ENCODE results near the gene DKK1.

DKK1 gene, protein sequence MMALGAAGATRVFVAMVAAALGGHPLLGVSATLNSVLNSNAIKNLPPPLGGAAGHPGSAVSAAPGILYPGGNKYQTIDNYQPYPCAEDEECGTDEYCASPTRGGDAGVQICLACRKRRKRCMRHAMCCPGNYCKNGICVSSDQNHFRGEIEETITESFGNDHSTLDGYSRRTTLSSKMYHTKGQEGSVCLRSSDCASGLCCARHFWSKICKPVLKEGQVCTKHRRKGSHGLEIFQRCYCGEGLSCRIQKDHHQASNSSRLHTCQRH

DNA sequence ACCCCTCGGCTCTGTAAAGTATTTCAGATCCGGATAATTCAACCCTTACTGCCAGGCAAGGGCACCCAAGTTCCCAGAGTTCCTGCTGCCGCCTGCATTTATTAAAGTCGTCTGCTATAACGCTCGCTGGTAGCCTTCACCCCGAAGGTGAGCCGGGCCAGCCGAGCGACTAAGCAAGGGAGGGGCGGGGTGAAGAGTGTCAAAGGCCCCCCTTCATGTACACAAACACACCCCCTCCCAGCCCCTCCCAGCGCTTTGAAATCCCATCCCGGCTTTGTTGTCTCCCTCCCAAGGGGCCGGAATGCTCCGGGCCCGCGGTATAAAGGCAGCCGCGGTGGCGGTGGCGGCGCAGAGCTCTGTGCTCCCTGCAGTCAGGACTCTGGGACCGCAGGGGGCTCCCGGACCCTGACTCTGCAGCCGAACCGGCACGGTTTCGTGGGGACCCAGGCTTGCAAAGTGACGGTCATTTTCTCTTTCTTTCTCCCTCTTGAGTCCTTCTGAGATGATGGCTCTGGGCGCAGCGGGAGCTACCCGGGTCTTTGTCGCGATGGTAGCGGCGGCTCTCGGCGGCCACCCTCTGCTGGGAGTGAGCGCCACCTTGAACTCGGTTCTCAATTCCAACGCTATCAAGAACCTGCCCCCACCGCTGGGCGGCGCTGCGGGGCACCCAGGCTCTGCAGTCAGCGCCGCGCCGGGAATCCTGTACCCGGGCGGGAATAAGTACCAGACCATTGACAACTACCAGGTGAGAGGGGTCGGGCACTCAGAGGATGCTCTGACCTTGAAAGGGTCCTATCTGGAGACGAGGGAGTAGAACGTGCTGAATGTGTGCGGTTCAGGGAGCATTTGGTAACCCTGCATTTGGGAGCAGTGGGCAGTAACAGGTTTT, at the start of gene DKK1:
Gene DKK1 (plus strand): TSS at position 349 of the 889 bp plus-strand sequence. CDS start 154 bp downstream, at position 503.
- ATAC-seq (peak; percentile 57), DNase-seq (peak; percentile 49)

DNA sequence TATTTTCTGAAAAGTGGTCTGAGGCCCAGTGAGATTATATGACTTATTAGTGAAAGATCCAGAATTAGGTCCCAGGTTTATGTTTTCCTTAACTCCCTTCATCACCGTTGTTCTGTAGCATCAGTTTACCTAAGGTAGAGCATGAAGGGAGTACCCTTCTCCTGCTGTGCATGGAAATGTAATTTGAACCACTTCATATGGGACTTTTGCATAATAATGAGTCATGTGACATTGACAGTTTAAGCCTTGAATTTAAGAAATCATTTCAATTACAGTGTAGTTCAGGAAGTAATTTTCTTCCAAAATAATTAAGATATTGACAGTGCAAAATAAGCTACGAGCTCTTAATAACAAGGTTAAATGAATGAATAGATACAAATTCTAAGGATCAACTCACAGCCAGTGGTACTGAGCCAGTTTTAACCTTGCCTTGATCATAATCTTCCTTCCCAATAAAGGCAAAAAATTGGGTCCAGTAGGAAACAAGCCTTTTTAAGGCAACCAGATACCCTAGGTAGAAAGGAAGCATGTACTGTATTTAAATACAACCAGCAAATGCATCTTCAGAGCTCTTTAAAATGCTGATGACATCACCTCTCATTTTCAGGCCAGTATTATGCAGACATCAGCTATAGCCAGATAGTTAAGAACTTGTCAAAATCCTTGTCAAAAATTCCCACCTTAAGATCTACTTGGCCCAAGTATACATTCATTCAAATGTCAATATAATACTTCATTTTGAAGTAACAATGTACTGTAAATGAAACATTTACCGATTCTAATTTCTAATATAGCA, 48.8 kb upstream of the DKK1 start:
- no peak for ATAC-seq
- no peak for DNase-seq

DNA sequence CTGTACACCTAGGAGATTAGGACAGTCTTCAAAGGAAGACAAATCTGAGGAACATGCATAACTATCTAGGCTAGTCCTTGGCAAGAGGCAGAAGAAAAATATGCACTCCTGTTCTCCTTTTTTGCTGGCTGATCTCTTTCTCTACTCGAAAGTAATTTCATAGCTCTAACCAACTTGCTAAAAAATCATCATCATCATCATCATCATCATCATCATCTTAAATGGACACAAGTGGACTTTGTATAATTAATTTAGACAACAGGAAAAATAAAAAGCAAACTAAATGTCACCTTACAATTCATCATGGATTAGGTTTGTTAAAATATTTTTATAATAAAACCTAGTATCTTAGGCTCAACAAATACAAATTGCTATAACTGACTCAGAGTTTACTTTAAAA, 47.2 kb upstream of the DKK1 start:
- ATAC-seq (no peak), DNase-seq (no peak)

DNA sequence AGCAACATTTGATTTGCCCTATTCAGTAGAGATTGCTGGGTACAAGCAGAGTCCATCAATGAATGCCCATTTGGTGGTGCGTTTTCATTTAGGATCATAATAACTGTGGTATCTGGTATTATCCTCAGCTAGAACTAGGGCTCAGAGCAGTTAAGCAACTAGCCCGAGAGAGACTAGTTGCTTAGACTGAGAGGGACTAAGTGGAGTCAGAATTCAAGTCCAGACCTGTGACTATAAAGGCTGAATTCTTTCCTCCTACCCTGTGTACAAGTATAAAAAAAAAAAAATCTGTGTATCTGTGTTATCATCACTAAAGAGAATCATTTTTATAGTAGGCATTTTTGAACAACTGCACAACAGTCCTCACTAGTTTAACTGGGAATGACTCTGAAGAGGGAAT, 45.3 kb upstream of the DKK1 start:
- no peak for DNase-seq

DNA sequence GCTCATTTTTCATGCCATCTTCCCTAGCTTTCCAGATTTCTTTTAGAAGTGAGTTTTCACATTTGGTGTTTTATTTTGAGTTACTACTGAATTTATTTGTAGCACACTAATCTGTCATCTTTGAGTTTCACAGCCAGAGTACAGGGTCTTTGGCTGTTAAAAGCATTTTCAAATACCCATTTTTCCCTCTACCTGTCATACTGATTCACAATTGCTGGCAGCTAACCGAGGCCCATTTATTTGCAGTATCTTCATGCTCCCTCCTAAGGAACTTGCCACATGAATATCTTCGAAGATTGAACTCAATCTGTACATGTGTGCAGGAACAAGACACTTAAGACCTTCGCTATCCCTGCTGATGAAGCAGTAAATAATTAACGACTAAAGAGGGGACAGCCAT, 44.8 kb upstream of the DKK1 start:
- no peak for ATAC-seq

More for the DNA sequence above, 45.3 kb upstream of the DKK1 start:
- ATAC-seq = no peak

DNA sequence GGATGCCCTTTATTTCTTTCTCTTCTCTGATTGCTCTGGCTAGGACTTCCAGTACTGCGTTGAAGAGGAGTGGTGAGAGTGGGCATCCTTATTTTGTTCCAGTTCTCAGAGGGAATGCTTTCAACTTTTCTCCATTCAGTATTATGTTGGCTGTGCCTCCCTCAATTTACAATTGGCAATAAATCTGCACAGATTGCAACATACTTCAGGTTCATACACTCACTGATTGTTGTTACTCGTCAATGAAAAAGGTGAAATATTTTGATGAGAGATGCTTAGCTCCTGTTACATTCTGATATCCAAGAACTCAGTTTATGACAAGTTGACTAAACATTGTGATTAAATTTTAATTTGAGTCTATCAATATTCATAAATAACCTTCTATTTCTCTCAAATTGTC, 37.9 kb upstream of the DKK1 start:
- DNase-seq (no peak), ATAC-seq (no peak)

More for the DNA sequence above, 44.8 kb upstream of the DKK1 start:
- no peak for DNase-seq

DNA sequence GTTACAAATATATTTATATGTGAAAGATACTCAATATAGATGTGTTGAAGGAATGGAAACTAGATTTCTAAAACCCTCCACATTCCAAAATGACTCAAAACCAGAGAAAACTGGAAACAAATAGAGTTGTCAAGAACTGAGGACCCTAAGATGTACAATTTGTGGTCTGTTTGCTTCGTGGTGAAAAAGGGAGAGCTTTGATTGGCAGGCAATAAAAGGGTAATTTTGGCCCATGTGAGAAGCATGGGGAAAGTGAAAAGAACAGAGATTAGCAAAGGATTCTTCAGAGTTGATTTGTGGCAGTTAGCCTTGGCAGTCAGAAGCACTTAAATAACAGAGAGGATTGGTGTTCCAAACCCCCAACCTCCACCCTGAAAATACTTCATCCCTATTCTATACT, 37.1 kb upstream of the DKK1 start:
- no peak for DNase-seq
- no peak for ATAC-seq

DNA sequence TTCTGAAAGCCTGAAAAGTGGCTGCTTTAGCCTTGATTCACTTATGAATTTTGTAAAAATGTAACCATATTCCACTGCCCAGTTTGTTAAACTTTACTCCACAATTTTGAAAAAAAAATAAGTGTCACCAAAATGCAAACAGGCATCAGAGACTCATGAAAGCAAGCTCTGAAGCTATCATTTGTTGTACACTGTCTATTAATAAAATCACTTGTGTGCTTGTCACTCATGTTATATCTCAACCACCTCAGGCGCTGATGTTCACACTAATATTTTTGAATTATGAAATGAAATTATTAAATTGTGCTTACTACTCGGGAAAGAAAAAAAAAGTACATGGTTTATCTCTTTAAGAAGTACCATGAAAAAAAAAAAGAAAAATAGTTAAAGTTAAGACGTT, 34.5 kb upstream of the DKK1 start:
- no peak for DNase-seq

DNA sequence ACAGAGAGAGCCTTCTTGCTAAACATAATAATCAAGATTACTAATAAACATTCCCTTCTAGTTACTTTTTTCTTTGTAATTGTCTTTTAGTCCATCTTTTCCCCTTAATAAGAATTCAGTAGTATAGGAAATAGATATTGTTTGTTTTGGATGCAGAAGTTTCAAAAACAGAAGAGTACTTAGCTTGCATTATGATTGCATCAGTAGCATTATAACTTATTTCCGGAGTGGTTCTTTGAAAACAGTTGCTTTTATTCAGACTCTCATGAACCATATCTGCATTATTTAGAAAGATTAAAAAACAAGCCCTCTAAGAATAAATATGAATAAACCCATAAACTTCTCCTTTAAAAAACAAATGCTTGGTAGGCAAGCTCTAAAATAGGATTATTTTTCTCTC, 34.0 kb upstream of the DKK1 start:
- DNase-seq = no peak
- no peak for ATAC-seq

More for the DNA sequence above, 34.5 kb upstream of the DKK1 start:
- no peak for ATAC-seq

DNA sequence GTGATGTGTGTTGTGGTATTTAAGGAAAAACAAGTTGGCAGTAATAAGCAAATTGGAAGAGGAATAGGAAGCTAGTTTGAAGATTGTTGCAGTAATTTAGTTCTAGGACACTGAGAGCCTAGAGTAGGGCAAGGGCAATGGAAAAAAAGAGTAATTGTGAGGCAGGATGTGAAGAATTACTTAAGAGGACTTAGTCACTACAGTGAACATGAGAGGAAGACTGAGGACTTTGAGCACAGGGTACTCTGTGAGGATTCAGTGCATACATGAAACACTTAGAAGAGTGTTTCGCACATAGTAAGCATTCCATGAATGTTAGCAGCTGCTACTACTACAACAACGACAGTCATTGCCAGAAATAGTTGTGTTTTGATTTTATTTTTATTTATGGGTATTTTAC, 30.9 kb upstream of the DKK1 start:
- no peak for DNase-seq
- no peak for ATAC-seq

DNA sequence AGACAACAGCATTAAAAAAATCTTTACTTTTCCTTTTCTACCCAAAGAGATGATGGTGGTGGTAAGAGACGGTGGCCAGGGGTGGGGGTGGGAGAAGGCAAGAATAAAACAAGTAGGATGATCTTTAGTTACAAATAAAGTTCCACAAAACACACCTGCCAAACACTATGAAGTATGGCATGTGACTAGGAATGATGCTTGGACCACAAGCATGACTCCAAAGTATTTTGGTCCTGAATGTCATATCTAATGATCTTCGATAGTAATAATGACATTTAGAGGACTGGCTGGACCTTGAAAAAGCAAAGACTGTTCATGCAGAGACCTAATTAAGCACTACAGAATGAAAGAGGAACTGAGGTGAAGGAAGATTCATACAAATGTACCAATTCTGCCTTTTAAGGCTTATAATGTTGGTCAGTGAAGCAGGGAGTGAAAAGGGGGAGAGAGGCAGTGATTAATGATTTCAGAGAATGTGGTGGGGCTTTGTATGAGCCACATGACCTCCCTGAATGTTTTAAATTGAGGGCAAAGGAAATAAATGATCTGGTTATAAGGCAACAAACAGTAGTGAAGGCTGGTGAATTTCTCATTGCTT, 29.6 kb upstream of the DKK1 start:
- no peak for ATAC-seq

DNA sequence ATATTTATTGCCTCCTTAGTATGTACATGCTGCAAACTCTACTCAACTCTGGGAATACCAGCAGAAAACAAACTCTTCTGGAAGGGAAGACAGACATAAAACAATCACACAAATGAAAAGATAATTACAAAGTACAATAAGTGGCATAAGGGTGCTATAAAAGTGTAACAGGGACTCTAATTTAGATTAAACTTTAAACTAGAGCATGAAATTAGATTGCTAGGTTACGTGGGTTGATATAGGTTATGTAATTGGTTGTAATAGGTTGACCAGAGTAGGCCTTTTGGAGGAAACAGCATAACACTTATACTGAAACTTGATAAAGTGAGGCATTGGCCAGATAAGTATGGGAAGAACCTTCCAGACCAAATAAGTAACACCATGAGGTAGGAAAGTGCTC, 26.2 kb upstream of the DKK1 start:
- ATAC-seq (no peak), DNase-seq (no peak)

More for the DNA sequence above, 29.6 kb upstream of the DKK1 start:
- DNase-seq = no peak

DNA sequence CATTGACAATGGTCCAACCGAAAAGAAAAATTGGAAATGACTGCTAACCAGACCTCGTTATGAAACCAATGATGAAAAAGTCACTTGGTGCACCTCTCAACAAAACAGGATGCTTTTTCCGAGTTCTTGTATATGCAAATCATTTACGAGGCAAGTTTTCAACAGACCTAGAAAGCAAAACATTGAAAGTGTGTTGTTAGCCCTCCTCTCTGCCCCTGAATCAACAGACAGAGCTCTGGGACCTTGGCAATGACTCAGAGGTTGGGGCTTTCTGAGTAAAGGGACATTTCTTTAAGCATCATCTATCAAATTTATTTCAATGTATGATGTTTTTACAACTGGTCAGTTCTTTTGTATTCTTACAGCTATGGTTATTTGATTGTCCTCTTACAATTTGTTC, 16.3 kb upstream of the DKK1 start:
- ATAC-seq (no peak), DNase-seq (no peak)

DNA sequence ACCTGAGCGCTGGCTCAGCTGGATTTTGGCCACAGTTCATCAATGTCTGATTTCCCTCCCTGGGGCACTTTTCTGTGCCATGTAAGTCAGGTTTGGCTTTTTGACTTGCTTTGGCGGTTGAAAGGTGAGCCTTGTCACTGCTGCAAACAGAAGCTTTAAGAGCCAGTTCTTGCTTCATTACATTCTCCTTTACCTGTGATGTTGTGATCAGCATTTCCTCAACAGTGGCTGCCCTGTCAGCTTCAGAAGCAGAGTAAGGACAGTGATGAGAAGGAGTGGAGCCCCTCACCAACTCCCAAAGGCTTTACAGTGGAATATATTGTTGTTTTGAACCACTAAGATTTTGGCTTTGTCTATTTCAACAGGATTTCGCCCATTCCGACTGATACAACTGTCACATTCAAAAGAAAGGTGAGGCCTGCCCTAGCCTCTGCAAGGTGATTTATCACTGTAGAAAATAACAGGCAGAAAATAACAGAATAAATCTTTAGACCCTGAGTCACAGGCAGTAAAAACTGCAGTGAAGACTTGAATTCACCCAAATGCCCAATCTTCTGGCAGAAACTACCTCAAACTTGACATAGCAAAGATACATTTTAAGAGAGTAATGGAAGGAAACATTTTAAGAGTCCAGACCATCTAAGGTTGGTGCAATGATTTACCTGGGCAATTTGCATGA, 13.3 kb upstream of the DKK1 start:
- DNase-seq (no peak), ATAC-seq (no peak)

DNA sequence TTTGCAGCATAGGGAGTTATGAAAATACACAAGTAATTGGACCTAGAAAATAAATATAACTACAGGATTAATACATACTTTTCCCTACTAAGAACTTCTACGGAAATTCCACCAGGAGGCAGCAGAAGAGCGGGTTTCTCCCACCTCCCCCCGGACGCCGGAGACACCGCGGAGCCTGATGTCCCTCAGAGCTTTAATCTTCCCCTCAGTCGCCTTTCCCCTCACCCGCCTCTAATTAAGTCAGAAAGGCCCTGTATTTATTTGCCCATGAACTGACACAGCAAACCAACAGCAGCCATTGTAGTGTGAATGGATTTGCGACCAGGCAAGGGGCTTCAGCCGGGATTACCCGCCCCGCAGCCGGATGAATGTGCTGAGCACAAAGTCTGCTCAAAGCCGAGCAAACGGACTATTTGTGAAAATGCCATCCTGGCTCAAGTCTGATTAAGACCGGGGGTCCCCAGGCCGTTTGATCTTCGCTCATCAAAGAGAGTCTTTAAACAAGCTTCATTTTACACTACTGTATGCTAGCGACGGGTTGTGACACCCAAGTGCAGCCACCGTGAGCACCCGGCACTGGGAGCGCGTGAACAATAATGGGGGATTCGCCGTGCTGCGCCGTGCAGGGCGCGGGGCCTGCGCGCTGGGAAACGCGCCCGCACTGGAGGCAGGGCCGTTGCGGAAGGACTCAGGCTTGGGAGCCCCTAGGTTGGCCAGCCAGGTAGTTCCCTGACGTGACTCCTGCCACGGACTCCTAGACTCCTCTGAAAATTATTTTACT, 5.6 kb upstream of the DKK1 start:
- peak; percentile 37 for DNase-seq

DNA sequence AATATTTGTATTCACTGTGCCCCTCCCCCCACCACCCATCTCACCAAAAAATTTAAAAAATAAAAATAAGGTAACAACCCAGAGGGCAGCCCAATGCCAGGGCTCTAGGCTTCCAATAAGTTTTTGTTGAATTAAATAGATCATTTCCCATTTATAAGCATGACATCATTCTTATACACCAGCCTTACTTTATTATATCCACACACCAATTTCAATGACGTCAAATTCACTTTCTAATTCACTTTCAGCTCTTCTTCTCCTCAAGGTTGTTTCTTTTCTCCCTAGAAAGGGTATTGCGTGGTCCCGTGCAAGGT, 1.2 kb upstream of the DKK1 start:
- no peak for ATAC-seq

More for the DNA sequence above, 5.6 kb upstream of the DKK1 start:
- peak; percentile 69 for ATAC-seq

DNA sequence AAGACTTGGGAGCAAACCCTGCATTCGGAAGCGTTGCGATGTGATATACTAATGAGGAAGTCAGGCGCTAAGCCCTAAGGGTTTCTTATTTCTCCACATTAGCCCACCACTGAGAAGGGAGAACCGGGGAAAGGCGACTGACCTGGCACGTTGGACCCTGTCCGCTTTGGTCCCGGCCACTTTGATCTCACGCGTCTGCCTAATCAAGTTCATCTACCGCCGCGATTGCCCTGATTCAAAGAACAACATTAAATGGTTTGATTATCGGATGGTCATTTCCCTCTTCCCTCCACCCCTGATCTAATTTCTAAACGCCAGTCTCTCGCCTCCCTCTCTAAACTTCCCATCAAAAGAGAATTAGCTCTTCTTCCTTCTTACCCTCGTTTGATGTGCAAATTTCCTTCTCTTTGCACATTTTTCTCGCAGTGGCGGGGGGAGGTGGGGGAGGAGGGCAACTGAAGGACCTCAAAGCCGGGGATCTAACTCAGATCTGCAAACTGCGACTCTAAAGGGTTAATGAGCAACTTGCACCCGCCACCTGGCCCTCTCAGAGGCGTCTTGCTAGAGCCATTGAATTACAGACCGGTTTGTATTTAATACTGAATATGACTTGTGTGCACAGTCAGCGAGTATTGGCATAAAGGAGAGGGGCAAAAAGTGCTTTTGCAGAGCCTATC, 687 bp upstream of the DKK1 start:
- no peak for DNase-seq

More for the DNA sequence above, 1.2 kb upstream of the DKK1 start:
- no peak for DNase-seq

DNA sequence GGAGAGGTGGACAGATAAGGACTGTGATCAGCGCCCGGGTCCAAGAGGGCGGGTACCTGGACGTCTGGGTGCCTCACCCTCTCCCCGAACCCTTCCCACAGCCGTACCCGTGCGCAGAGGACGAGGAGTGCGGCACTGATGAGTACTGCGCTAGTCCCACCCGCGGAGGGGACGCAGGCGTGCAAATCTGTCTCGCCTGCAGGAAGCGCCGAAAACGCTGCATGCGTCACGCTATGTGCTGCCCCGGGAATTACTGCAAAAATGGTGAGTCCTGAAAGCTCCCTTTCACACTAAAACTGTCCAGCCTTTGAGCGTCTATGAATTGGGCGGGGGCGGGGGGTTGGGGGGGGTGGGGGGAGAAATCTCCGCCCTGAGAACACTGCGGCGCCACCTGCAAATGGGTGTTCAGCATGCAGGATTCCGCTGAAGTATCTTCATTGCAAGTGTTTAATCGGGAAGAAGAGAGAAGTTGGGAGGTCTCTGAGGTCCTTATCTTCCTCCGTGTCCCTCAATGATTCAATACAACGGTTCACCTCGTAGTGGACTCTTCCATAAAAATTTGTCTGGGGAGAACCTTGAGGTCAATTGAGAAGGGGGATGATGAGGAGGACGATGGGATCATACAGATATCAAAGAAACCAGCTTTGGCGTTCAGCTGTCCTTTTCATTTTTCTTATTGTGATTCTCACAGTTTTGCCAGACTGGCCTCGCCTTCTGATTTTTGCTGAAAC, 906 bp downstream of the DKK1 start:
- no peak for DNase-seq
- peak; percentile 32 for ATAC-seq

More for the DNA sequence above, 687 bp upstream of the DKK1 start:
- ATAC-seq = no peak

DNA sequence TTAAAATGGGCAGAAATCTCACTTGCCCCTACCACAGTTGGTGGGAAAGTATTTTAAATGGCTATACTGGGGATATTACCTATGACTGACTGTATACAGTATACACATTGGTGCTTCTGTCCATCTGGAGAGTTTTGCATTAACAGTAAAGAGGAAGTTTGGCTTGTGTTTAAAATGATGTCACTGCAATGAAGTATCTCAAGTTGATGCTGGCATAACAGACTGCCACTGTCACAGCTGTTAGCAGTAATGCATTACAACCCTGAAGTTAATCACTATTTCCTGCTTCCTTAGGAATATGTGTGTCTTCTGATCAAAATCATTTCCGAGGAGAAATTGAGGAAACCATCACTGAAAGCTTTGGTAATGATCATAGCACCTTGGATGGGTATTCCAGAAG, 1.9 kb downstream of the DKK1 start:
- ATAC-seq = no peak
- DNase-seq = no peak

DNA sequence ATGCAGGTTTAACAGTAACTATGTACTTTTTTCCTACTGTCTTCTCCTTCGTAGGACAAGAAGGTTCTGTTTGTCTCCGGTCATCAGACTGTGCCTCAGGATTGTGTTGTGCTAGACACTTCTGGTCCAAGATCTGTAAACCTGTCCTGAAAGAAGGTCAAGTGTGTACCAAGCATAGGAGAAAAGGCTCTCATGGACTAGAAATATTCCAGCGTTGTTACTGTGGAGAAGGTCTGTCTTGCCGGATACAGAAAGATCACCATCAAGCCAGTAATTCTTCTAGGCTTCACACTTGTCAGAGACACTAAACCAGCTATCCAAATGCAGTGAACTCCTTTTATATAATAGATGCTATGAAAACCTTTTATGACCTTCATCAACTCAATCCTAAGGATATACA, 2.4 kb downstream of the DKK1 start:
- ATAC-seq = no peak
- DNase-seq = no peak

Measured in stimulated activated naive CD8-positive, alpha-beta T cell treated with anti-CD3 and anti-CD28 coated beads, Interleukin-15, Interleukin-2, amounts not matched to agents 100 U/mL and 50 U/mL, for 24 hours (primary cell).